ENCODE results near the gene DAPK1.

The DAPK1 gene

GRCh38 chr9:87685871-87686519 lies 188.3 kb downstream of the DAPK1 start:
- no peak overlapping the region for H3K4me3 ChIP-seq (ENCODE audit: low read length)
- TF ChIP-seq CTCF (IDR thresholded peaks at IDR 0.05; ENCODE audit: insufficient read depth, low read depth, low read length, missing control alignments), result no peak
- peak; percentile 24 for DNase-seq (ENCODE audit: low read depth)

GRCh38 chr9:87686520-87687090 lies 188.9 kb downstream of the DAPK1 start:
- no peak for DNase-seq (ENCODE audit: low read depth)
- TF ChIP-seq CTCF (IDR thresholded peaks at IDR 0.05; ENCODE audit: insufficient read depth, low read depth, low read length, missing control alignments), result no peak
- H3K4me3 ChIP-seq (ENCODE audit: low read length), result no peak overlapping the region

GRCh38 chr9:87687207-87687606 lies 189.5 kb downstream of the DAPK1 start:
- H3K4me3 ChIP-seq (ENCODE audit: low read length), result no peak overlapping the region
- no peak for DNase-seq (ENCODE audit: low read depth)
- TF ChIP-seq CTCF (IDR thresholded peaks at IDR 0.05; ENCODE audit: insufficient read depth, low read depth, low read length, missing control alignments), result no peak

GRCh38 chr9:87694236-87694755 lies 196.6 kb downstream of the DAPK1 start:
- DNase-seq (ENCODE audit: low read depth), result no peak
- no peak overlapping the region for H3K4me3 ChIP-seq (ENCODE audit: low read length)
- no peak for TF ChIP-seq CTCF (IDR thresholded peaks at IDR 0.05; ENCODE audit: insufficient read depth, low read depth, low read length, missing control alignments)

GRCh38 chr9:87695523-87695922 lies 197.9 kb downstream of the DAPK1 start:
- no peak for TF ChIP-seq CTCF (IDR thresholded peaks at IDR 0.05; ENCODE audit: insufficient read depth, low read depth, low read length, missing control alignments)
- H3K4me3 ChIP-seq (ENCODE audit: low read length), result no peak overlapping the region
- DNase-seq (ENCODE audit: low read depth), result no peak

GRCh38 chr9:87696641-87697040 lies 199.0 kb downstream of the DAPK1 start:
- no peak overlapping the region for H3K4me3 ChIP-seq (ENCODE audit: low read length)
- no peak for DNase-seq (ENCODE audit: low read depth)
- TF ChIP-seq CTCF (IDR thresholded peaks at IDR 0.05; ENCODE audit: insufficient read depth, low read depth, low read length, missing control alignments), result no peak

Data from epithelial cell of esophagus (primary cell).